Transverse colon (tissue), 4 donors: ENCODE results near the gene SENP8.

Source experiments
- CTCF ChIP-seq, 5 experiments: fragments of 200-600 bp in 3 of 5; fragments of 450-650 bp in 2 of 5; sonication (generic) in 3 of 5; IDR thresholded peaks; 1 replicate in 2 of 5; 2 replicates in 3 of 5; pipeline ENCODE4 v1.5.1; 2016 to 2017; ENCODE audit warnings: antibody characterized with exemption in 5 of 5, inconsistent platforms in 3 of 5, mild to moderate bottlenecking in 2 of 5, moderate library complexity in 1 of 5
- EP300 ChIP-seq: sonication (generic); formaldehyde crosslinking; IDR thresholded peaks from one replicate; pipeline ENCODE4 v1.6.1; 2017; ENCODE audit warnings: antibody characterized with exemption, low read depth
- POLR2A ChIP-seq: fragments of 450-650 bp; IDR thresholded peaks from one replicate; pipeline ENCODE4 v1.6.1; 2016; ENCODE audit warnings: antibody characterized with exemption, mild to moderate bottlenecking, moderate library complexity
- POLR2AphosphoS5 ChIP-seq, 3 donors: sonication (generic); formaldehyde crosslinking; IDR thresholded peaks; one replicate each; pipeline ENCODE4 v1.6.1; 2016; ENCODE audit warnings: antibody characterized with exemption in 3 of 3

GRCh38 chr15:72141171-72142084, 23.2 kb downstream of the SENP8 start:
- TF ChIP-seq POLR2AphosphoS5 (IDR thresholded peaks at IDR 0.05) (no peak), CTCF (IDR thresholded peaks at IDR 0.05) (no peak), POLR2A (no peak), EP300 (no peak)
